Hepatocyte (in vitro differentiated cells): Measurements from ENCODE around the gene GGNBP2. TPM values are rescaled to one million over a fixed set of nuclear protein-coding genes. Genes with fewer than 3 reads are reported as not detected.

Source experiments
- DNase-seq: peaks from one replicate; pipeline ENCODE4 v3.0.0-alpha.2; 2016; ENCODE audit warnings: low spot score
- H2AFZ ChIP-seq: fragments of 200-600 bp; sonication (generic); 2 replicates; pipeline ENCODE4 v1.6.0; 2016; ENCODE audit warnings: antibody characterized with exemption, mild to moderate bottlenecking
- H3K27ac ChIP-seq: fragments of 200-600 bp; sonication (generic); 2 replicates; pipeline ENCODE4 v1.5.1; 2016; ENCODE audit warnings: mild to moderate bottlenecking
- H3K27me3 ChIP-seq: fragments of 200-600 bp; sonication (generic); 2 replicates; pipeline ENCODE4 v1.6.1; 2016
- H3K36me3 ChIP-seq: fragments of 200-600 bp; sonication (generic); replicated peaks from 2 replicates; pipeline ENCODE4 v1.5.1; 2016; ENCODE audit warnings: low read depth; ENCODE audit not compliant: insufficient read depth
- H3K4me1 ChIP-seq: fragments of 200-600 bp; sonication (generic); 2 replicates; pipeline ENCODE4 v1.5.1; 2016; ENCODE audit warnings: mild to moderate bottlenecking, moderate library complexity; ENCODE audit not compliant: insufficient read depth
- H3K4me2 ChIP-seq: fragments of 200-600 bp; sonication (generic); 2 replicates; pipeline ENCODE4 v1.6.0; 2016
- H3K4me3 ChIP-seq: fragments of 200-600 bp; sonication (generic); 2 replicates; pipeline ENCODE4 v1.5.1; 2016; ENCODE audit warnings: mild to moderate bottlenecking
- H3K79me2 ChIP-seq: fragments of 200-600 bp; sonication (generic); 2 replicates; pipeline ENCODE4 v1.6.0; 2017; ENCODE audit warnings: mild to moderate bottlenecking
- H3K9me2 ChIP-seq: fragments of 200-600 bp; sonication (generic); replicated peaks from 2 replicates; pipeline ENCODE4 v1.6.0; 2017; ENCODE audit warnings: mild to moderate bottlenecking; ENCODE audit not compliant: insufficient read depth
- H3K9me3 ChIP-seq: fragments of 200-600 bp; sonication (generic); 2 replicates; pipeline ENCODE4 v1.5.1; 2016; ENCODE audit warnings: low read depth, mild to moderate bottlenecking
- H4K20me1 ChIP-seq: fragments of 200-600 bp; sonication (generic); 2 replicates; pipeline ENCODE4 v1.6.0; 2016; ENCODE audit warnings: mild to moderate bottlenecking; ENCODE audit not compliant: insufficient read depth, poor library complexity, severe bottlenecking
- CTCF ChIP-seq: fragments of 200-600 bp; sonication (generic); IDR thresholded peaks from 2 replicates; pipeline ENCODE4 v1.5.1; 2016; ENCODE audit warnings: antibody characterized with exemption, mild to moderate bottlenecking; ENCODE audit not compliant: poor library complexity
- EZH2 ChIP-seq: fragments of 200-600 bp; sonication (generic); IDR thresholded peaks from 2 replicates; pipeline ENCODE4 v1.6.1; 2016; ENCODE audit warnings: antibody characterized with exemption, mild to moderate bottlenecking, borderline replicate concordance
- EZH2phosphoT487 ChIP-seq: fragments of 200-600 bp; sonication (generic); IDR thresholded peaks from one replicate; pipeline ENCODE4 v1.6.1; 2018; ENCODE audit warnings: antibody characterized with exemption, mild to moderate bottlenecking, low read depth, moderate library complexity; ENCODE audit not compliant: unreplicated experiment, severe bottlenecking
- WGBS: methylation state at CpG from one replicate; pipeline ENCODE4 v1.1.6; 2016; ENCODE audit warnings: low lambda C conversion rate; ENCODE audit errors: missing lambda C conversion rate; 5-methylcytosine and 5-hydroxymethylcytosine counted together
- polyA plus RNA-seq: library from polyadenylated mRNA; unstranded; fragments of >200 nt; fragmentation: Nextera tagmentation; extraction: Ambion mirVana; gene quantifications from 2 replicates; pipeline ENCODE4 v1.2.1, GENCODE V29; 2016
- total RNA-seq: library from RNA; depleted of rRNA; stranded (reverse); fragments of >200 nt; gene quantifications from 2 replicates; pipeline ENCODE4 v1.2.3, GENCODE V29; 2014

The GGNBP2 gene
- total and polyA plus RNA-seq, 2 experiments from 2014 or later = 52.2 to 79.9 TPM

DNA sequence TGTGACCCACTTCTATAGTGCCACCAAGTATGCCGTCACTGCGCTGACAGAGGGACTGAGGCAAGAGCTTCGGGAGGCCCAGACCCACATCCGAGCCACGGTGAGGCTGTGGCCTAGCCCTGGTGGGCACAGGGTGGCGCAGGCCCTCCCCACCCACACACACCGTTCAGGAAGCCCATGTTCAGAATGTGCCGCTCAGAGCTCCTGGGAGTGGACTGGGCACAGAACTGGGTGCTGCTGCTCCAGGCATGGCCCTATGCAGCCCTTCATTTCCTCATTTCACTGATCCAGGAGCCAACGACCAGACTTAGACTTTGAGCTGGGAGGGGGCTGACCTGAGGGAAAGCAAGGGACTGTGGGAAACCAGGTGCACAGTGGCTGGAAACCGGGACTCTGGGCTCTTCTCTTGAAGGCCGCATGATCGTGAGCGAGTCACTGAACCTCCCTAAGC is 54.3 kb downstream of the GGNBP2 start:
- Histone ChIP-seq H3K4me2 (no peak overlapping the region), H3K27me3 (no peaks in the 10 kb centered on the region), H2AFZ (no peak overlapping the region), H3K9me3 (no peaks in the 10 kb centered on the region), H3K36me3 (no peaks in the 10 kb centered on the region), H3K79me2 (peaks cover 26% of the 10 kb centered on the region), H4K20me1 (no peaks in the 10 kb centered on the region), H3K4me1 (peaks cover 9% of the 10 kb centered on the region), H3K4me3 (no peak overlapping the region), H3K9me2 (no peaks in the 10 kb centered on the region), H3K27ac (no peak overlapping the region)
- peak; percentile 41 for DNase-seq
- TF ChIP-seq EZH2 = no peak
- TF ChIP-seq CTCF = no peak
- TF ChIP-seq EZH2phosphoT487 = no peak
- 86% methylated on average over 13 of the region's 13 CpGs for WGBS

- H3K4me2 ChIP-seq = no peak overlapping the region
- DNase-seq = no peak
- peaks cover 23% of the 10 kb centered on the region for H3K79me2 ChIP-seq
- H3K9me2 ChIP-seq = no peaks in the 10 kb centered on the region
- no peak overlapping the region for H2AFZ ChIP-seq
- no peak for TF ChIP-seq EZH2
- no peak for TF ChIP-seq EZH2phosphoT487
- no peak for TF ChIP-seq CTCF
- H3K9me3 ChIP-seq = no peaks in the 10 kb centered on the region
- WGBS = 90% methylated on average over 11 of the region's 11 CpGs
- H3K4me1 ChIP-seq = peaks cover 9% of the 10 kb centered on the region
- no peaks in the 10 kb centered on the region for H4K20me1 ChIP-seq
- H3K27ac ChIP-seq = peak overlapping the region; percentile 88
- no peaks in the 10 kb centered on the region for H3K27me3 ChIP-seq
- no peak overlapping the region for H3K4me3 ChIP-seq
- no peaks in the 10 kb centered on the region for H3K36me3 ChIP-seq
Measured at GRCh38 chr17:36599546-36600250, 55.0 kb downstream of the GGNBP2 start.

DNA sequence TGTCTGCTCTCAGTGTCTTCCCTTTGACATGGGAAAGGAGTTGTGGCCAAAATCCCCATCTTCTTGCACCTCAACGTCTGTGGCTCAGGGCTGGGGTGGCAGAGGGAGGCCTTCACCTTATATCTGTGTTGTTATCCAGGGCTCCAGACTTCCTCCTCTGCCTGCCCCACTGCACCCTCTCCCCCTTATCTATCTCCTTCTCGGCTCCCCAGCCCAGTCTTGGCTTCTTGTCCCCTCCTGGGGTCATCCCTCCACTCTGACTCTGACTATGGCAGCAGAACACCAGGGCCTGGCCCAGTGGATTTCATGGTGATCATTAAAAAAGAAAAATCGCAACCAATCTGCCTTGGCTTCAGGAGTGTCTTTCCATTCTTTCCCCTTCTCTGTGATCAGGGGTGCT is 55.7 kb downstream of the GGNBP2 start:
- DNase-seq = no peak
- TF ChIP-seq CTCF (no peak), EZH2phosphoT487 (no peak), EZH2 (no peak)
- no peak overlapping the region for H3K4me3 ChIP-seq
- peak overlapping the region; percentile 88 for H3K27ac ChIP-seq
- H3K9me2 ChIP-seq = no peaks in the 10 kb centered on the region
- H3K79me2 ChIP-seq = peaks cover 17% of the 10 kb centered on the region
- peak overlapping the region; percentile 78 for H2AFZ ChIP-seq
- no peaks in the 10 kb centered on the region for H3K9me3 ChIP-seq
- H3K4me1 ChIP-seq = peaks cover 9% of the 10 kb centered on the region
- H4K20me1 ChIP-seq = no peaks in the 10 kb centered on the region
- peak overlapping the region; percentile 98 for H3K4me2 ChIP-seq
- no peaks in the 10 kb centered on the region for H3K27me3 ChIP-seq
- WGBS = 71% methylated on average over 3 of the region's 3 CpGs
- no peaks in the 10 kb centered on the region for H3K36me3 ChIP-seq
